Esophagus muscularis mucosa (tissue), 3 donors: ENCODE measurements around the gene SCFD2.

Experiments
- CTCF ChIP-seq, 3 experiments: fragments of 200-600 bp in 2 of 3; fragments of 450-650 bp in 1 of 3; sonication (generic) in 2 of 3; IDR thresholded peaks; one replicate each; pipeline ENCODE4 v1.5.1; 2017 to 2019; ENCODE audit warnings: antibody characterized with exemption in 3 of 3, mild to moderate bottlenecking in 2 of 3, moderate library complexity in 1 of 3
- EP300 ChIP-seq: sonication (generic); formaldehyde crosslinking; IDR thresholded peaks from one replicate; pipeline ENCODE4 v1.6.1; 2017; ENCODE audit warnings: antibody characterized with exemption

DNA sequence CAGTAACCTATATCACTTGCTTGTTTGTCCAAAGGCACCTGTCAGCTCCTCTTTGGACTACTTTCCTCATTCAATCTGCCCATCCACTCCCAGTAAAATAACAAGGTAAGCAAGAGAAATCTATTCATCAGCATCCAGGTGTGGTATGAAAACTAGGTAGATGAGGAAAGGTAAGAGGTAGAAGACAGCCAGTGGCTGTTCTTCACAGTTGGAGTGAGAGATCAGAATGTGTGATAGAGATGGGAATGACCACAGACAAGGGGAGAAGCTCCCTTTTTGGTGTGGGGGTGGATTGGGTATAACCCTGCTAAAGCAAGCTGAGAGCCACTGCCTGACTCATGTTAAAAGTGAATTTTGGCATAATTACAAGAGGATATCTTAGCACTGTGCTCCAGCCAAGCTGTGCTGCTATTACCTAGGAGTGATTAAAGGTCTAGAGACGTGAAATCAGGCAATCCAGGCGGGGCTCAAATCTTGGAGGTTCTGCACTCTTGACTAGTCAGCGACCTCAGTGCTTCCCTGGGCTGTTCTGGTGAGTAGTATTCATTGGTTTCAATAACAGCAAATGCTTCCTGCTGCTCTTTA lies 531.8 kb downstream of the SCFD2 start:
- TF ChIP-seq CTCF (IDR thresholded peaks at IDR 0.05) (no peak), EP300 (no peak)
